Breast epithelium (tissue), 4 donors: ENCODE measurements around the gene CASK. TPM values are rescaled to one million over a fixed set of nuclear protein-coding genes. Genes with fewer than 3 reads are reported as not detected.

Experiments
- DNase-seq, 2 donors: peaks; one replicate each; pipeline ENCODE4 v3.0.0-alpha.2; 2019; ENCODE audit warnings: low spot score in 2 of 2
- H3K27ac ChIP-seq, 2 donors: fragments of 200-600 bp; sonication (generic) in 1 of 2; one replicate each; pipeline ENCODE4 v1.5.1; 2016 to 2019; ENCODE audit warnings: mild to moderate bottlenecking in 1 of 2
- H3K27me3 ChIP-seq, 2 donors: fragments of 200-600 bp; sonication (generic) in 1 of 2; one replicate each; pipeline versions ENCODE4 v1.5.1 to v1.6.0; 2017 to 2019; ENCODE audit warnings: control low read depth in 1 of 2, mild to moderate bottlenecking in 1 of 2
- H3K36me3 ChIP-seq: fragments of 200-600 bp; one replicate; pipeline ENCODE4 v1.5.1; 2019
- H3K4me1 ChIP-seq, 2 donors: fragments of 200-600 bp; sonication (generic); one replicate each; pipeline ENCODE4 v1.5.1; 2016 to 2019; ENCODE audit warnings: control low read depth in 1 of 2
- H3K4me3 ChIP-seq, 3 donors: fragments of 200-600 bp; sonication (generic); 1 replicate in 2 of 3; 2 replicates in 1 of 3; pipeline ENCODE4 v1.5.1; 2016 to 2019; ENCODE audit warnings: mild to moderate bottlenecking in 3 of 3, moderate library complexity in 2 of 3
- H3K9me3 ChIP-seq, 2 donors: fragments of 200-600 bp; sonication (generic) in 1 of 2; one replicate each; pipeline ENCODE4 v1.5.1; 2016 to 2019; ENCODE audit warnings: control low read depth in 1 of 2
- POLR2A ChIP-seq: fragments of 450-650 bp; IDR thresholded peaks from one replicate; pipeline ENCODE4 v1.6.1; 2016; ENCODE audit warnings: antibody characterized with exemption, mild to moderate bottlenecking, moderate library complexity
- POLR2AphosphoS5 ChIP-seq, 3 donors: sonication (generic); formaldehyde crosslinking; IDR thresholded peaks; one replicate each; pipeline ENCODE4 v1.6.1; 2017; ENCODE audit warnings: antibody characterized with exemption in 3 of 3
- intact Hi-C: fragments of 100-400 bp; cut with DNase I; formaldehyde crosslinking; loops from one replicate; pipeline ENCODE4 v1.15.1; 2023; ENCODE audit warnings: low total_unique reads
- total RNA-seq, 3 donors: library from RNA; depleted of rRNA; stranded (reverse); fragments of >200 nt; gene quantifications; one replicate each; pipeline ENCODE4 v1.1.0, GENCODE V29; 2016
- TF ChIP-seq, protein P1 (sequence below), 3 donors: fragments of 450-650 bp; IDR thresholded peaks; one replicate each; pipeline ENCODE4 v1.5.1; 2016 to 2017; ENCODE audit warnings: antibody characterized with exemption in 3 of 3, mild to moderate bottlenecking in 3 of 3, moderate library complexity in 3 of 3

Gene CASK
- total RNA-seq, 3 donors from 2014 or later, result 34.4 to 103 (median 52.4) TPM

- DNase-seq, result no peak
- Histone ChIP-seq H3K4me1 (no peaks in the 10 kb centered on the region), H3K4me3 (no peak overlapping the region), H3K36me3 (no peaks in the 10 kb centered on the region), H3K27me3 (peaks cover 0 to 16% of the 10 kb centered on the region in 2 donors), H3K27ac (no peak overlapping the region), H3K9me3 (no peaks in the 10 kb centered on the region)
- TF ChIP-seq POLR2AphosphoS5 (IDR thresholded peaks at IDR 0.05) (no peak), POLR2A (no peak)
- TF ChIP-seq, protein P1, sequence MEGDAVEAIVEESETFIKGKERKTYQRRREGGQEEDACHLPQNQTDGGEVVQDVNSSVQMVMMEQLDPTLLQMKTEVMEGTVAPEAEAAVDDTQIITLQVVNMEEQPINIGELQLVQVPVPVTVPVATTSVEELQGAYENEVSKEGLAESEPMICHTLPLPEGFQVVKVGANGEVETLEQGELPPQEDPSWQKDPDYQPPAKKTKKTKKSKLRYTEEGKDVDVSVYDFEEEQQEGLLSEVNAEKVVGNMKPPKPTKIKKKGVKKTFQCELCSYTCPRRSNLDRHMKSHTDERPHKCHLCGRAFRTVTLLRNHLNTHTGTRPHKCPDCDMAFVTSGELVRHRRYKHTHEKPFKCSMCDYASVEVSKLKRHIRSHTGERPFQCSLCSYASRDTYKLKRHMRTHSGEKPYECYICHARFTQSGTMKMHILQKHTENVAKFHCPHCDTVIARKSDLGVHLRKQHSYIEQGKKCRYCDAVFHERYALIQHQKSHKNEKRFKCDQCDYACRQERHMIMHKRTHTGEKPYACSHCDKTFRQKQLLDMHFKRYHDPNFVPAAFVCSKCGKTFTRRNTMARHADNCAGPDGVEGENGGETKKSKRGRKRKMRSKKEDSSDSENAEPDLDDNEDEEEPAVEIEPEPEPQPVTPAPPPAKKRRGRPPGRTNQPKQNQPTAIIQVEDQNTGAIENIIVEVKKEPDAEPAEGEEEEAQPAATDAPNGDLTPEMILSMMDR (IDR thresholded peaks at IDR 0.05), result no peak
- intact Hi-C loops, result no loop called here
Observed at GRCh38 chrX:41935832-41936231, 12.5 kb upstream of the CASK start.

GRCh38 chrX:41933546-41933945 lies 10.2 kb upstream of the CASK start:
- no peak overlapping the region for H3K4me3 ChIP-seq
- H3K9me3 ChIP-seq, result no peaks in the 10 kb centered on the region
- H3K27ac ChIP-seq, result no peak overlapping the region
- peaks cover 0 to 21% of the 10 kb centered on the region in 2 donors for H3K27me3 ChIP-seq
- H3K36me3 ChIP-seq, result no peaks in the 10 kb centered on the region
- no peaks in the 10 kb centered on the region for H3K4me1 ChIP-seq
- TF ChIP-seq, protein P1 (IDR thresholded peaks at IDR 0.05), result no peak
- TF ChIP-seq POLR2AphosphoS5 (IDR thresholded peaks at IDR 0.05) (no peak), POLR2A (no peak)
- DNase-seq, result no peak
- intact Hi-C loops, result no loop called here

GRCh38 chrX:41932885-41933284 lies 9.5 kb upstream of the CASK start:
- Histone ChIP-seq H3K9me3 (no peaks in the 10 kb centered on the region), H3K27ac (no peak overlapping the region), H3K27me3 (peaks cover 0 to 23% of the 10 kb centered on the region in 2 donors), H3K4me3 (no peak overlapping the region), H3K4me1 (no peaks in the 10 kb centered on the region), H3K36me3 (no peaks in the 10 kb centered on the region)
- intact Hi-C loops, result no loop called here
- no peak for DNase-seq
- TF ChIP-seq POLR2A, result no peak
- no peak for TF ChIP-seq POLR2AphosphoS5 (IDR thresholded peaks at IDR 0.05)
- TF ChIP-seq, protein P1 (IDR thresholded peaks at IDR 0.05), result no peak

DNA sequence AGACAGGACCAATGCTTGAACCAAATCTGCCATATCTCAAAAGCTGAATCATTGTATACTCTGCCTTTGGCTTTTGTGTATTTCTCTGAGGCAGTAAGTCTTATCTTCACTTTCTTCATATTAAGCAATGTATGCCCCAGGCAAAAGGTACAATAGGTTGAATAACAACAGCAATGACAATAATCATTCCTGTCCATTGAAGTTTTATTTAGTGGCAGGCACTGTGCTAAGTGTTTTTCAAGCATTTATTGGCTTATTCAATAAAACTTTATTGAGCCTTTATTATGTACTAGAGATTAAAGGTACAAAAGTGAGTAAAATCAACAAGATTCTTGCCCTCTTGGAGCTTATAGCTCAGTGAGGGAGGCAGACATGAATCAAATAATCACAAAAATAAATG lies 8.2 kb upstream of the CASK start:
- H3K4me3 ChIP-seq, result no peak overlapping the region
- intact Hi-C loops, result no loop called here
- TF ChIP-seq, protein P1 (IDR thresholded peaks at IDR 0.05), result no peak
- TF ChIP-seq POLR2A (no peak), POLR2AphosphoS5 (IDR thresholded peaks at IDR 0.05) (no peak)
- H3K9me3 ChIP-seq, result no peaks in the 10 kb centered on the region
- no peaks in the 10 kb centered on the region for H3K36me3 ChIP-seq
- no peak overlapping the region for H3K27ac ChIP-seq
- H3K27me3 ChIP-seq, result peaks cover 0 to 25% of the 10 kb centered on the region in 2 donors
- no peaks in the 10 kb centered on the region for H3K4me1 ChIP-seq
- no peak for DNase-seq

DNA sequence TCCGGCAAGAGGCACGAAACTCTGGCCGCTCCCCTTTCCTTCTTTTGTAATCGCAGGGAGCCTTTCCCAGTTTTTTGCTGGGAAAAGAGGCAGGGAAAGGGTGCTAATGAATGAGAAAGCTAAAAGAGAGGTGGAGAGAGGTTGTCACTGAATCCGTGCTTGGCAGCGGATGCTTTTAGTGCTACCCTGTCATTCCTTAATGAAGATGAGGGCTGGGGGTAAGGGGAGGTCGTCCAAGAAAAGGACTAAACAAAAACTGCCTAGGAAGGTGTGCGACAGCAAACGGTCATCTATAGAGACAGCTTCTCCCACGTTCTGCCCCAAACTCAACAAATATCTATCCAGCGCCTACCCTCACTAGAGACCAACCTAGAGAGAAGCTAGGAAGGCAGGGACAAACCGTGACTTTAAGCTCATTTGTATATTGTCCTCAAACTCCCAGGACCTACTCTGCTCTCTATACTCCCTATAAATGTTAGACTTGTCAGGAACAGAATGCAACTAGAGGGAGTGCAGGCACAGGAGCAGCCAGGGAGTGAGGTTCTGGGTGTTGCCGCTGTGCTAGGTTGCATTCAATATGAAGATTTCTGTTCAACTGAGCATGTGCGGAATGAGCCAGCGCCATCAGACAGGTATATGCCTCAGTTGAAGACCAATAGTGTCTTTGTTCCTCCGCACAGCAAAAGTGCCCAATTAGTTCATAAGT lies 777 bp upstream of the CASK start:
- Histone ChIP-seq H3K9me3 (no peaks in the 10 kb centered on the region), H3K27ac (peak overlapping the region; percentile 81 to 93), H3K27me3 (peaks cover 0 to 28% of the 10 kb centered on the region in 2 donors), H3K36me3 (no peaks in the 10 kb centered on the region), H3K4me3 (peak overlapping the region; percentile 57 to 77 (median 64)), H3K4me1 (no peaks in the 10 kb centered on the region)
- DNase-seq, result peak in 1 of 2 donors; percentile 21
- TF ChIP-seq, protein P1 (IDR thresholded peaks at IDR 0.05), result no peak
- no peak for TF ChIP-seq POLR2AphosphoS5 (IDR thresholded peaks at IDR 0.05)
- TF ChIP-seq POLR2A, result no peak
- intact Hi-C loops, result loop anchor here (5.0 kb wide), 1 partner anchor 107 kb away; no protein-coding TSS in a partner anchor
